GM23338 (cell line): ENCODE data around the gene STRA6. TPM values are rescaled to one million over a fixed set of nuclear protein-coding genes. Genes with fewer than 3 reads are reported as not detected.

Source experiments
- ATAC-seq: fragments of 200-7000 bp; cut with Tn5 transposase; 3 replicates; pipeline ENCODE4 v1.9.1; 2020
- DNase-seq: peaks from one replicate; pipeline ENCODE4 v3.0.0-alpha.2; 2015; ENCODE audit warnings: low spot score
- H2AFZ ChIP-seq: fragments of 200-600 bp; sonication (generic); 2 replicates; pipeline ENCODE4 v1.8.0; 2016; ENCODE audit warnings: antibody characterized with exemption, mild to moderate bottlenecking, moderate library complexity
- H3F3A ChIP-seq: fragments of 200-600 bp; sonication (generic); replicated peaks from 2 replicates; pipeline ENCODE4 v1.8.0; 2017; ENCODE audit warnings: antibody characterized with exemption, mixed run types, low read depth
- H3K27ac ChIP-seq: fragments of 200-600 bp; sonication (generic); 2 replicates; pipeline ENCODE4 v1.6.1; 2016; ENCODE audit warnings: low read depth
- H3K27me3 ChIP-seq: fragments of 200-600 bp; sonication (generic); 2 replicates; pipeline ENCODE4 v1.8.0; 2016; ENCODE audit warnings: mild to moderate bottlenecking, mixed run types, moderate library complexity; ENCODE audit not compliant: insufficient read depth
- H3K36me3 ChIP-seq: fragments of 200-600 bp; sonication (generic); 2 replicates; pipeline ENCODE4 v1.8.0; 2016; ENCODE audit warnings: mild to moderate bottlenecking; ENCODE audit not compliant: insufficient read depth
- H3K4me1 ChIP-seq: fragments of 200-600 bp; sonication (generic); 2 replicates; pipeline ENCODE4 v1.8.0; 2016; ENCODE audit warnings: mild to moderate bottlenecking, moderate library complexity; ENCODE audit not compliant: insufficient read depth
- H3K4me2 ChIP-seq: fragments of 200-600 bp; sonication (generic); 2 replicates; pipeline ENCODE4 v1.7.1; 2017; ENCODE audit warnings: mixed run types
- H3K4me3 ChIP-seq: fragments of 200-600 bp; sonication (generic); 2 replicates; pipeline ENCODE4 v1.6.1; 2016; ENCODE audit warnings: mixed run types
- H3K79me2 ChIP-seq: fragments of 200-600 bp; sonication (generic); replicated peaks from 2 replicates; pipeline ENCODE4 v1.8.0; 2017; ENCODE audit warnings: mild to moderate bottlenecking; ENCODE audit not compliant: insufficient read depth
- H3K9me2 ChIP-seq: fragments of 200-600 bp; sonication (generic); 2 replicates; pipeline ENCODE4 v1.8.0; 2017; ENCODE audit not compliant: insufficient read depth
- H4K20me1 ChIP-seq: fragments of 200-600 bp; sonication (generic); replicated peaks from 2 replicates; pipeline ENCODE4 v1.8.0; 2017; ENCODE audit warnings: mild to moderate bottlenecking; ENCODE audit not compliant: insufficient read depth
- H3K27ac Mint-ChIP-seq: 2 replicates; pipeline ENCODE4 v1.8.0; 2020; ENCODE audit warnings: inconsistent platforms, mild to moderate bottlenecking, moderate library complexity, mixed read lengths
- H3K27me3 Mint-ChIP-seq: 3 replicates; pipeline ENCODE4 v1.8.0; 2022; ENCODE audit warnings: low read depth, mild to moderate bottlenecking, moderate library complexity, mixed read lengths, inconsistent platforms; ENCODE audit not compliant: insufficient read depth, poor library complexity
- H3K36me3 Mint-ChIP-seq: 3 replicates; pipeline ENCODE4 v1.8.0; 2021; ENCODE audit warnings: low read depth, mild to moderate bottlenecking, inconsistent platforms, moderate library complexity, mixed read lengths
- H3K4me1 Mint-ChIP-seq: 3 replicates; pipeline ENCODE4 v1.8.0; 2020; ENCODE audit warnings: mild to moderate bottlenecking, inconsistent platforms, mixed read lengths
- H3K4me3 Mint-ChIP-seq: 3 replicates; pipeline ENCODE4 v1.8.0; 2021; ENCODE audit warnings: moderate library complexity, mild to moderate bottlenecking, inconsistent platforms, mixed read lengths
- H3K9me3 Mint-ChIP-seq: 3 replicates; pipeline ENCODE4 v1.8.0; 2020; ENCODE audit warnings: moderate library complexity, mild to moderate bottlenecking, inconsistent platforms, mixed read lengths
- CREB1 ChIP-seq: fragments of 250-450 bp; sonication (Bioruptor Pico); IDR thresholded peaks from 2 replicates; pipeline ENCODE4 v1.5.0; 2020; ENCODE audit warnings: low read depth, mild to moderate bottlenecking, moderate library complexity
- CTCF ChIP-seq, 2 experiments: fragments of 200-600 bp in 1 of 2; sonication (generic) in 1 of 2; conservative IDR thresholded peaks; 2 replicates each; pipeline versions ENCODE4 v1.5.1 to v1.6.1; 2016 to 2017; ENCODE audit warnings: antibody characterized with exemption in 2 of 2, low read depth in 2 of 2, mild to moderate bottlenecking in 2 of 2, moderate library complexity in 1 of 2
- EZH2 ChIP-seq: fragments of 200-600 bp; sonication (generic); IDR thresholded peaks from one replicate; pipeline ENCODE4 v1.8.0; 2017; ENCODE audit warnings: antibody characterized with exemption, mild to moderate bottlenecking, low read depth; ENCODE audit not compliant: unreplicated experiment
- JUNB ChIP-seq: IDR thresholded peaks from one replicate; pipeline ENCODE4 v1.6.1; 2016; ENCODE audit warnings: antibody characterized with exemption; ENCODE audit not compliant: unreplicated experiment
- POLR2AphosphoS5 ChIP-seq: IDR thresholded peaks from 2 replicates; pipeline ENCODE4 v1.6.1; 2016; ENCODE audit warnings: antibody characterized with exemption, low read depth
- REST ChIP-seq: IDR thresholded peaks from one replicate; pipeline ENCODE4 v1.6.1; 2018; ENCODE audit warnings: antibody characterized with exemption; ENCODE audit not compliant: unreplicated experiment
- STAT1 ChIP-seq: IDR thresholded peaks from one replicate; pipeline ENCODE4 v1.6.1; 2016; ENCODE audit warnings: antibody characterized with exemption; ENCODE audit not compliant: unreplicated experiment
- polyA plus RNA-seq: library from polyadenylated mRNA; unstranded; fragments of >200 nt; fragmentation: Nextera tagmentation; extraction: Ambion mirVana; gene quantifications from 2 replicates; pipeline ENCODE4 v1.2.1, GENCODE V29; 2016
- total RNA-seq: library from RNA; depleted of rRNA; stranded (reverse); fragments of >200 nt; shearing (Covaris generic); gene quantifications from 2 replicates; pipeline ENCODE4 v1.2.3, GENCODE V29; 2014

Gene STRA6
- total and polyA plus RNA-seq, 2 experiments from 2014 or later: 8.2 to 9.9 TPM

GRCh38 chr15:74228723-74229081, 26.1 kb upstream of the STRA6 start:
- Mint-ChIP-seq H3K4me1 (peaks cover 38% of the 10 kb centered on the region), H3K27ac (no peak overlapping the region), H3K36me3 (no peaks in the 10 kb centered on the region), H3K27me3 (peaks cover 52% of the 10 kb centered on the region), H3K9me3 (no peaks in the 10 kb centered on the region; the same call in 2 of the 3 replicates), H3K4me3 (no peak overlapping the region)
- no peaks in the 10 kb centered on the region for H3K36me3 ChIP-seq
- no peak overlapping the region for H3K27ac ChIP-seq
- H3K4me2 ChIP-seq: peak overlapping the region; percentile 38; the same call in 1 of the 2 replicates
- TF ChIP-seq REST (no peak), JUNB (no peak), CTCF (conservative IDR thresholded peaks at IDR 0.05; ENCODE audit: low read depth in 2 of 2) (no peak), CREB1 (CRISPR knock-in tag) (no peak)
- H3K27me3 ChIP-seq: peaks cover 57% of the 10 kb centered on the region
- H3K9me2 ChIP-seq: no peaks in the 10 kb centered on the region
- H3K4me1 ChIP-seq: peaks cover 23% of the 10 kb centered on the region
- no peak overlapping the region for H3K4me3 ChIP-seq
- ATAC-seq: peak; percentile 18
- H3F3A ChIP-seq: no peaks in the 10 kb centered on the region
- peak; percentile 62 for DNase-seq
- peak overlapping the region; percentile 72; the same call in 1 of the 2 replicates for H2AFZ ChIP-seq
- H3K79me2 ChIP-seq: no peaks in the 10 kb centered on the region
- H4K20me1 ChIP-seq: no peaks in the 10 kb centered on the region; the same call in 1 of the 2 replicates

GRCh38 chr15:74227968-74228722, 25.6 kb upstream of the STRA6 start:
- H3K4me2 ChIP-seq: peak overlapping the region; percentile 38
- TF ChIP-seq CREB1 (CRISPR knock-in tag): no peak
- no peak for TF ChIP-seq POLR2AphosphoS5
- no peak for TF ChIP-seq REST
- no peak for TF ChIP-seq STAT1
- no peak for TF ChIP-seq EZH2

More at GRCh38 chr15:74227968-74228722, 25.6 kb upstream of the STRA6 start:
- Histone ChIP-seq H3K79me2 (no peaks in the 10 kb centered on the region), H3K27ac (no peak overlapping the region), H3F3A (no peaks in the 10 kb centered on the region), H2AFZ (peak overlapping the region; percentile 72; the same call in 1 of the 2 replicates), H3K36me3 (no peaks in the 10 kb centered on the region), H3K4me3 (no peak overlapping the region), H4K20me1 (no peaks in the 10 kb centered on the region; the same call in 1 of the 2 replicates), H3K4me1 (peaks cover 27% of the 10 kb centered on the region), H3K9me2 (no peaks in the 10 kb centered on the region), H3K27me3 (peaks cover 62% of the 10 kb centered on the region)
- Mint-ChIP-seq H3K4me1 (peaks cover 40% of the 10 kb centered on the region), H3K4me3 (no peak overlapping the region), H3K9me3 (no peaks in the 10 kb centered on the region; the same call in 2 of the 3 replicates), H3K27ac (no peak overlapping the region), H3K27me3 (peaks cover 58% of the 10 kb centered on the region), H3K36me3 (no peaks in the 10 kb centered on the region)
- DNase-seq (no peak), ATAC-seq (no peak)
